Keratinocyte (primary cell): ENCODE measurements around the gene SLC25A24. TPM values are rescaled to one million over a fixed set of nuclear protein-coding genes. Genes with fewer than 3 reads are reported as not detected.
"Not testable (repeated sequence)": the region's sequence is repeated elsewhere in the genome, so short reads cannot be mapped to it uniquely, and the experiment has no call there.

Source experiments
- DNase-seq: peaks from one replicate; pipeline ENCODE4 v3.0.0-alpha.2; 2011; ENCODE audit warnings: low read depth, missing footprints, low spot score
- FAIRE-seq: peaks from 2 replicates; lab custom pipeline; 2011; peaks lifted over from hg19 to GRCh38; lab: Jason Lieb, UNC
- H2AFZ ChIP-seq: 2 replicates; pipeline ENCODE4 v1.6.0; 2012; ENCODE audit warnings: low read length, control low read depth, inconsistent platforms; ENCODE audit not compliant: control insufficient read depth
- H3K27ac ChIP-seq: 2 replicates; pipeline ENCODE4 v1.5.1; 2011; ENCODE audit warnings: low read length; ENCODE audit not compliant: control insufficient read depth, insufficient read depth
- H3K27me3 ChIP-seq: 3 replicates; pipeline ENCODE4 v1.6.0; 2011; ENCODE audit warnings: low read length; ENCODE audit not compliant: control insufficient read depth, insufficient read depth; ENCODE audit errors: extremely low read depth
- H3K36me3 ChIP-seq, 2 experiments: 2 replicates in 1 of 2; 3 replicates in 1 of 2; pipeline ENCODE4 v1.5.1; 2011; ENCODE audit warnings: low read length in 2 of 2, mild to moderate bottlenecking in 1 of 2; ENCODE audit not compliant: control insufficient read depth in 2 of 2, insufficient read depth in 2 of 2; ENCODE audit errors: extremely low read depth in 1 of 2
- H3K4me1 ChIP-seq: 3 replicates; pipeline ENCODE4 v1.5.1; 2011; ENCODE audit warnings: low read length; ENCODE audit not compliant: control insufficient read depth, insufficient read depth; ENCODE audit errors: extremely low read depth
- H3K4me2 ChIP-seq: 3 replicates; pipeline ENCODE4 v1.6.0; 2011; ENCODE audit warnings: low read depth, low read length; ENCODE audit not compliant: control insufficient read depth, insufficient read depth; ENCODE audit errors: extremely low read depth
- H3K4me3 ChIP-seq, 3 experiments: fragments of 200-600 bp in 1 of 3; sonication (generic) in 1 of 3; 2 replicates in 2 of 3; 3 replicates in 1 of 3; pipeline ENCODE4 v1.5.1; 2011 to 2016; ENCODE audit warnings: low read length in 3 of 3, mild to moderate bottlenecking in 3 of 3, control low read depth in 2 of 3, inconsistent platforms in 1 of 3, low read depth in 1 of 3, mixed read lengths in 1 of 3, mixed run types in 1 of 3, moderate library complexity in 1 of 3; ENCODE audit not compliant: control insufficient read depth in 2 of 3, insufficient read depth in 2 of 3; ENCODE audit errors: extremely low read depth in 1 of 3
- H3K79me2 ChIP-seq: 2 replicates; pipeline ENCODE4 v1.6.0; 2012; ENCODE audit warnings: low read length; ENCODE audit not compliant: control insufficient read depth, insufficient read depth
- H3K9ac ChIP-seq: 3 replicates; pipeline ENCODE4 v1.6.0; 2011; ENCODE audit warnings: low read length; ENCODE audit not compliant: control insufficient read depth, insufficient read depth; ENCODE audit errors: extremely low read depth
- H3K9me1 ChIP-seq: 3 replicates; pipeline ENCODE4 v1.6.0; 2011; ENCODE audit warnings: low read length; ENCODE audit not compliant: control insufficient read depth, insufficient read depth; ENCODE audit errors: extremely low read depth
- H3K9me3 ChIP-seq: 2 replicates; pipeline ENCODE4 v1.5.1; 2012; ENCODE audit warnings: low read depth, low read length; ENCODE audit not compliant: control insufficient read depth
- H4K20me1 ChIP-seq: 3 replicates; pipeline ENCODE4 v1.6.0; 2011; ENCODE audit warnings: low read length; ENCODE audit not compliant: control insufficient read depth, insufficient read depth; ENCODE audit errors: extremely low read depth
- CTCF ChIP-seq, 3 experiments: IDR thresholded peaks in 1 of 3; conservative IDR thresholded peaks in 1 of 3; optimal IDR thresholded peaks in 1 of 3; 2 replicates in 2 of 3; 3 replicates in 1 of 3; pipeline versions ENCODE3 to v1.5.1; 2011; ENCODE audit warnings: low read length in 3 of 3, mild to moderate bottlenecking in 3 of 3, moderate library complexity in 2 of 3, control low read depth in 1 of 3, inconsistent platforms in 1 of 3; ENCODE audit not compliant: insufficient read depth in 2 of 3; ENCODE audit errors: extremely low read depth in 1 of 3
- EZH2 ChIP-seq: IDR thresholded peaks from one replicate; pipeline ENCODE4 v1.6.1; 2012; ENCODE audit warnings: inconsistent platforms, mild to moderate bottlenecking, low read length, moderate library complexity
- dilution Hi-C: fragments of 300-500 bp; cut with MboI; formaldehyde crosslinking; loops from one replicate; pipeline ENCODE4 v1.7.0; 2020; ENCODE audit warnings: low sequenced_read_pairs; ENCODE audit not compliant: extremely low pct_ligation_motif_present
- polyA plus RNA-seq, 5 experiments: library from polyadenylated mRNA; depleted of rRNA in 3 of 5; stranded (reverse) in 3 of 5; stranded (forward) in 1 of 5; unstranded in 1 of 5; fragments of >200 nt; gene quantifications; 1 replicate in 1 of 5; 2 replicates in 3 of 5; 3 replicates in 1 of 5; pipeline versions ENCODE4 v1.2.1 to v1.2.3, GENCODE V29; 2011 to 2012; ENCODE audit warnings: missing spikeins in 2 of 5, low read depth in 1 of 5, low replicate concordance in 1 of 5

The SLC25A24 gene
- polyA plus RNA-seq, 1 donor (not counting 4 experiments of a cell fraction or from before 2014, with no cell fraction given): 58.9 TPM

GRCh38 chr1:108149796-108150467, 50.2 kb downstream of the SLC25A24 start:
- Histone ChIP-seq H3K9ac (no peak overlapping the region), H2AFZ (no peak overlapping the region), H3K4me3 (no peak overlapping the region), H3K4me2 (no peak overlapping the region), H3K79me2 (no peaks in the 10 kb centered on the region), H3K4me1 (no peaks in the 10 kb centered on the region), H3K36me3 (peaks cover 26 to 29% of the 10 kb centered on the region in 2 experiments), H4K20me1 (no peaks in the 10 kb centered on the region), H3K9me1 (no peaks in the 10 kb centered on the region), H3K9me3 (no peaks in the 10 kb centered on the region), H3K27me3 (no peaks in the 10 kb centered on the region), H3K27ac (no peak overlapping the region)
- TF ChIP-seq CTCF (optimal IDR thresholded peaks at IDR 0.05 in 1 of 3, IDR thresholded peaks at IDR 0.05 in 1 of 3, conservative IDR thresholded peaks at IDR 0.05 in 1 of 3; ENCODE audit: extremely low read depth in 1 of 3, insufficient read depth in 2 of 3, low read length in 3 of 3): no peak
- no peak for TF ChIP-seq EZH2
- FAIRE-seq: no peak
- dilution Hi-C loops: no loop called here
- DNase-seq: no peak

DNA sequence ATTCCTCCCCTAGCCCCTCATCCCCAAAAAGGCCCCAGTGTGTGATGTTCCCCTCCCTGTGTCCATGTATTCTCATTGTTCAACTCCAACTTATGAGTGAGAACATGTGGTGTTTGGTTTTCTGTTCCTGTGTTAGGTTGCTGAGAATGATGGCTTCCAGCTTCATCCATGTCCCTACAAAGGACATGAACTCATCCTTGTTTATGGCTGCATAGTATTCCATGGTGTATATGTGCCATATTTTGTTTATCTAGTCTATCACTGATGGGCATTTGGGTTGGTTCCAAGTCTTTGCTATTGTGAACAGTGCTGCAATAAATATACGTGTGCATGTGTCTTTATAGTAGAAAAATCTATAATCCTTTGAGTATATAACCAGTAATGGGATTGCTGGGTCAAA, 55.6 kb downstream of the SLC25A24 start:
- H4K20me1 ChIP-seq, H3K9ac ChIP-seq, dilution Hi-C loops, H3K27ac ChIP-seq, H3K4me3 ChIP-seq, H3K9me1 ChIP-seq, FAIRE-seq, H2AFZ ChIP-seq, DNase-seq, H3K9me3 ChIP-seq, H3K4me1 ChIP-seq, H3K27me3 ChIP-seq, H3K4me2 ChIP-seq, H3K79me2 ChIP-seq: not testable (repeated sequence)
- peaks cover 12 to 17% of the 10 kb centered on the region in 2 experiments for H3K36me3 ChIP-seq
